ENCODE results near the gene ARNT2. TPM values are rescaled to one million over a fixed set of nuclear protein-coding genes. Genes with fewer than 3 reads are reported as not detected.

The ARNT2 gene
- total and polyA plus RNA-seq, 2 of the 13 experiments (the other 11 are each of a cell fraction or from before 2014, with no cell fraction given) = 0.69 to 1.7 TPM

DNA sequence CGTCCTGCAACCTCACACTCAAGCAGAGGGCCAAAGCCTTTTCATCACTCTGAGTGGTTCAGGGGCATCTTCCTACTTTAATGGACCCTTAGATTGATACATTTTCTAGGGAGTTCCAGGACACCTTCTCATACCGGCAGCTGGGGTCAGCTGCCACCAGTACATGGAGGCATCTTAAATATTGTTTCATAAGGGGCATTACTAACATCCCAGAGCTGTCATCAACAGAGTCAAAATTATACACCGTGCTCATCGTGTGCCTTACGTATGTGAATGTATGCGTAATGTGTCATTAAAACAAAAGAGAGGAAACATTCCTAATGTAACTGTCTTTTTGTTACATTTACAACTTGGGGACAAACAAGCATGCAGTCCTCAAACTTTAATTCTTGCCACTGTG is 57.9 kb downstream of the ARNT2 start (continued):
- no peak for TF ChIP-seq ZSCAN21 (CRISPR knock-in tag; IDR thresholded peaks at IDR 0.05; ENCODE audit: borderline replicate concordance)
- TF ChIP-seq ZNF570 (CRISPR knock-in tag; IDR thresholded peaks at IDR 0.05; ENCODE audit: borderline replicate concordance) = no peak

DNA sequence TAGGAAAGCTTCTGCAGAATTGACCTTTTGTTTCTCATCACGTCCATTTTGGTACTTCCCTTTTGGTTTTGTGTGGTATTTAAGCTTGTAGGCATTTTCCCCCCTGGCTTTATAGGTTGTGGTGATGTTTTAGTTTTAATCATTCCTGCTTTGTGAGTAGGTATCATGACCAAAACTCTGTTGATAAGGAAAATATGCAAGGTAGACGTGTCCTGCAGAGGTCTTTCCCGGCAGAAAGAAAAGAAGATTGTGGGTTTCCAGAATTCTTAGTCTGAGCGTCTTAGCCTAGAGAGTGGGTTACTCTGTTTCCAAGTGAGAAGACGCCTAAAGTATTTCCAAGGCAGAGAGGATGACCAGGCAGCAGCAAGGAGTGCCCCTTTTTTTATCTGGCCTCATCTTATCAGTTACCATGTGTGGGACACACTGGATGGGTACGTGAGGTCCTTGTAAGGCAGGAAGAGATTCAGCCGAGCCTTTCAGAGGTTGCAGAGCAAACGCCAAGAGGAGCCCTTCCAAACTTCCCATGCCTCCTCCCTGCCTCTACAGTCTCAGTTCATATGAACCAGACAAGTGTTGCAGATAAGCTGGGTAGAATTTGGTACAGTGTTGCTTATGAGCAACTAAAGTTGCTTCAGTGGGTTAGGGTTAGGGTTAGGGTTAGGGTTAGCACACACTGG is 58.8 kb downstream of the ARNT2 start:
- in situ Hi-C loops (cut with HindIII; ENCODE audit: extremely low pct_ligation_motif_present, low pct_unique_long_range_greater_than_20kb) = loop anchor here (25.0 kb wide), 1 partner anchor 499 kb away; no protein-coding TSS in a partner anchor
- FAIRE-seq = no peak
- CTCF ChIA-PET (ENCODE audit: low intra/inter-chr PET ratio, low total read pairs) = no interaction called here

DNA sequence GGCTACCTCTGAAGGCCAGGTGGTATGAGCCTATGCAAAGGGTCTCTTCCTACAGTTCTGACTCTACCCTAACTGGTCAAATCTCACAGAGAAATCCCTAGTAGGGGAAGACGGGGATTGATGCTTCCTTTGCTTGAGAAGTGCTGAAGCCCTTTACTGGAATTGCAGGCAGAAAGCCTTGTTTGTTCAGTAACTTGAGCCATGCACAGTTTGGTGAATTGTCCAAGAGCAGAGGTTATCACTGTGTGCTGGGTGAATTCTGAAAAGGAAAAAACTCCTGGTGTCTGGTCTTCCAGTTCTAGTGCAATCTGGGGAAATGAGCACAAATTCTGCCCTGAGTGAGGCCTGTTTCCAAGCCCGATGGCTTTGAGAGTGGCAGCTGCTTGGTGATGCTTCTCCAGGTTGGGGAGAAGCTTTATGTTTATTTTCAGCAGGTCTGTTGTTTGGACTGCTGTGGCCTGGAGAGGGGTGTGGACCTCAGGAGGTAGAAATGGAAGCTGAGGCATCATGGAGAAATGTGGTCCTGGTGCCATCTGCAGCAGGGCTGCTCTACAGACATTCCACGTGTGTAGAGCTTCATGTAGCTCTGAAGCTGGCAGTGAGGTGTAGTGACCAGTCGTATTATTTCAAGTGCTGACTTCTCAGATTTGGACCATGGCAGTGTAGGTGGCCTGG is 60.9 kb downstream of the ARNT2 start:
- DNase-seq (ENCODE audit: low spot score) (peak; percentile 61), ATAC-seq (peak; percentile 86), FAIRE-seq (peak; percentile 76)
- in situ Hi-C loops (cut with HindIII; ENCODE audit: extremely low pct_ligation_motif_present, low pct_unique_long_range_greater_than_20kb) (loop anchor here (25.0 kb wide), 1 partner anchor 497 kb away; no protein-coding TSS in a partner anchor), intact Hi-C loops (cut with micrococcal nuclease; ENCODE audit: unreplicated experiment) (no loop called here)
- H3K4me3 ChIP-seq (replicated peaks in 1 of 3; ENCODE audit: insufficient read depth in 1 of 3, low read depth in 2 of 3, low read length in 3 of 3) = no peak overlapping the region
- no peak overlapping the region for H3K27ac ChIP-seq (ENCODE audit: extremely low read length, insufficient read depth, low read length)
- ChIA-PET CTCF (ENCODE audit: low intra/inter-chr PET ratio, low total read pairs) (no interaction called here), POLR2A (no interaction called here)
- H2AFZ ChIP-seq (ENCODE audit: low read length) = no peak overlapping the region
- H3K4me2 ChIP-seq (ENCODE audit: low read depth, low read length) = peak overlapping the region; percentile 52
- H3K9me3 ChIP-seq (ENCODE audit: low read length) = no peaks in the 10 kb centered on the region
- WGBS (ENCODE audit: low lambda C conversion rate) = 5% methylated on average over 2 of the region's 4 CpGs
- no peak overlapping the region for H3K9ac ChIP-seq (ENCODE audit: insufficient read depth, low read depth, low read length)
- peaks cover 22% of the 10 kb centered on the region for H3K4me1 ChIP-seq (ENCODE audit: insufficient read depth, low read length)
- H3K27me3 ChIP-seq (ENCODE audit: control insufficient read depth in 1 of 2, insufficient read depth in 2 of 2, low read length in 2 of 2) = no peaks in the 10 kb centered on the region; a peak in 1 of 5 replicates
- no TSS peak for BruUV-seq (replicated peaks)
- H4K20me1 ChIP-seq (ENCODE audit: insufficient read depth, low read length) = no peaks in the 10 kb centered on the region
- H3K36me3 ChIP-seq (replicated peaks in 1 of 2; ENCODE audit: control insufficient read depth in 1 of 2, insufficient read depth in 2 of 2, low read length in 2 of 2) = no peaks in the 10 kb centered on the region
- no peaks in the 10 kb centered on the region for H3K79me2 ChIP-seq (ENCODE audit: insufficient read depth, low read length)
- TF ChIP-seq TEAD3 (CRISPR knock-in tag; optimal IDR thresholded peaks at IDR 0.05; ENCODE audit: borderline replicate concordance) = peak; percentile 25
- peak; percentile 25; the same call in 1 of the 2 replicates for TF ChIP-seq ZNF501 (CRISPR knock-in tag; IDR thresholded peaks at IDR 0.05)
- no peak for TF ChIP-seq SOX13 (IDR thresholded peaks at IDR 0.05)
- 0 out of 4 replicates have a peak, but pooled peaks of 1 of the 2 experiments have one; percentile 28 for TF ChIP-seq SOX13 (CRISPR knock-in tag; conservative IDR thresholded peaks at IDR 0.05 in 1 of 2, IDR thresholded peaks at IDR 0.05 in 1 of 2)
- TF ChIP-seq TCF12 (IDR thresholded peaks at IDR 0.05) = no peak
- TF ChIP-seq TCF12 (CRISPR knock-in tag; IDR thresholded peaks at IDR 0.05) = no peak
- TF ChIP-seq SIX4 (CRISPR knock-in tag; IDR thresholded peaks at IDR 0.05) = peak; percentile 98
- TF ChIP-seq, protein P1, sequence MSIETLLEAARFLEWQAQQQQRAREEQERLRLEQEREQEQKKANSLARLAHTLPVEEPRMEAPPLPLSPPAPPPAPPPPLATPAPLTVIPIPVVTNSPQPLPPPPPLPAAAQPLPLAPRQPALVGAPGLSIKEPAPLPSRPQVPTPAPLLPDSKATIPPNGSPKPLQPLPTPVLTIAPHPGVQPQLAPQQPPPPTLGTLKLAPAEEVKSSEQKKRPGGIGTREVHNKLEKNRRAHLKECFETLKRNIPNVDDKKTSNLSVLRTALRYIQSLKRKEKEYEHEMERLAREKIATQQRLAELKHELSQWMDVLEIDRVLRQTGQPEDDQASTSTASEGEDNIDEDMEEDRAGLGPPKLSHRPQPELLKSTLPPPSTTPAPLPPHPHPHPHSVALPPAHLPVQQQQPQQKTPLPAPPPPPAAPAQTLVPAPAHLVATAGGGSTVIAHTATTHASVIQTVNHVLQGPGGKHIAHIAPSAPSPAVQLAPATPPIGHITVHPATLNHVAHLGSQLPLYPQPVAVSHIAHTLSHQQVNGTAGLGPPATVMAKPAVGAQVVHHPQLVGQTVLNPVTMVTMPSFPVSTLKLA (IDR thresholded peaks at IDR 0.05) = peak; percentile 11; the same call in 1 of the 2 replicates
- TF ChIP-seq BCL6 (CRISPR knock-in tag; IDR thresholded peaks at IDR 0.05) = peak; percentile 42; the same call in 1 of the 2 replicates
- TF ChIP-seq SIX1 (CRISPR knock-in tag; IDR thresholded peaks at IDR 0.05; ENCODE audit: borderline replicate concordance) = peak; percentile 99
- no peak for TF ChIP-seq ZNF33B (CRISPR knock-in tag; IDR thresholded peaks at IDR 0.05)
- TF ChIP-seq ZNF331 (CRISPR knock-in tag; IDR thresholded peaks at IDR 0.05) = peak; percentile 47; the same call in 1 of the 2 replicates
- TF ChIP-seq MTF1 (CRISPR knock-in tag; IDR thresholded peaks at IDR 0.05) = no peak

More for the DNA sequence above, 58.8 kb downstream of the ARNT2 start:
- POLR2A ChIA-PET = no interaction called here
- Histone ChIP-seq H4K20me1 (ENCODE audit: insufficient read depth, low read length) (no peaks in the 10 kb centered on the region), H3K4me3 (replicated peaks in 1 of 3; ENCODE audit: insufficient read depth in 1 of 3, low read depth in 2 of 3, low read length in 3 of 3) (no peak overlapping the region), H3K36me3 (replicated peaks in 1 of 2; ENCODE audit: control insufficient read depth in 1 of 2, insufficient read depth in 2 of 2, low read length in 2 of 2) (no peaks in the 10 kb centered on the region), H3K4me2 (ENCODE audit: low read depth, low read length) (no peak overlapping the region), H3K27me3 (ENCODE audit: control insufficient read depth in 1 of 2, insufficient read depth in 2 of 2, low read length in 2 of 2) (no peaks in the 10 kb centered on the region; a peak in 1 of 5 replicates), H3K27ac (ENCODE audit: extremely low read length, insufficient read depth, low read length) (no peak overlapping the region), H3K9me3 (ENCODE audit: low read length) (no peaks in the 10 kb centered on the region), H3K9ac (ENCODE audit: insufficient read depth, low read depth, low read length) (no peak overlapping the region), H3K4me1 (ENCODE audit: insufficient read depth, low read length) (peaks cover 40% of the 10 kb centered on the region), H3K79me2 (ENCODE audit: insufficient read depth, low read length) (no peaks in the 10 kb centered on the region), H2AFZ (ENCODE audit: low read length) (no peak overlapping the region)
- DNase-seq (ENCODE audit: low spot score) = no peak
- intact Hi-C loops (cut with micrococcal nuclease; ENCODE audit: unreplicated experiment) = no loop called here
- ATAC-seq = no peak
- no peak for TF ChIP-seq ZSCAN20 (CRISPR knock-in tag; IDR thresholded peaks at IDR 0.05; ENCODE audit: borderline replicate concordance)
- no TSS peak for BruUV-seq (replicated peaks)
- WGBS (ENCODE audit: low lambda C conversion rate) = 61% methylated on average over 8 of the region's 8 CpGs

All from HepG2 (cell line).